Measurements from ENCODE around the gene ELF1. TPM values are rescaled to one million over a fixed set of nuclear protein-coding genes. Genes with fewer than 3 reads are reported as not detected.

ELF1 gene
- total and polyA plus RNA-seq, 2 of the 8 experiments (the other 6 are each of a cell fraction or from before 2014, with no cell fraction given) = 5.6 to 18.2 TPM

DNA sequence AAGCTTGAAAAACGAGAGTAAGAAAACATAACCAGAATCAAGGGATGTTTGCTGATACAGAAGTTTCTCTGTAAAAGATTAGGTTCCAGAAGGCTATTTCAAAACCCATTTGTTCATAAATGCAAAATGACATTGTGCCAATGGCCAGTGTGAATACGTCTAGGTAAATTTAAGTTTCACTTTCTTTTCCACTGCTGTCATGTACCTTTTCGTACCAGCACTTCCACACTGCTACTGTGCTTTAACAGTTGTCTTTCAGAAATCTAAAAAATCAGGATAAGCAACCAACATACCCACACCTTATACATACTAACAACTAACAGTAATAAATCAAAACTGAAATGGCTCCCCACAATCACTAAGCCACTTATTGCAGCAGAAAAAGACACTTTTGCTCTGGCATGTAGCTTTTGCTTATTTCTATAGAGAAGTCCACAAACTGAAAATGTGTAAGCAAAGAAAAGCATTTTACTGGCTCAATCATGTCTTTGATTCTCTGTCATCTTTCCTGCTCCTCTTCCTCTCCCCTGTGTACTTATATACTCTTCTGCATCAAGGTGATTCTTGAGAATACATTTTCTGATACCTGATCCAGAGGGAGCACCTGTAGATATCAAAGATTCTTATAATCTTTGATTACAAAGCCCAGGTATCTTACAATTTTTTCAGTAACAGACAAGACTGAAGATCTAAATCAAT lies 34.3 kb downstream of the ELF1 start:
- H2BK5ac ChIP-seq (ENCODE audit: low read depth, low read length) = no peak overlapping the region
- H3K23me2 ChIP-seq (ENCODE audit: low read depth, low read length) = no peaks in the 10 kb centered on the region
- no peak overlapping the region for H3K14ac ChIP-seq (ENCODE audit: insufficient read length)
- H3K27me3 ChIP-seq (replicated peaks in 1 of 4; ENCODE audit: control insufficient read depth in 3 of 4, extremely low read depth in 1 of 4, insufficient read depth in 3 of 4, low read length in 3 of 4) = no peaks in the 10 kb centered on the region
- no peaks in the 10 kb centered on the region for H3K79me2 ChIP-seq (ENCODE audit: control insufficient read depth in 1 of 2, insufficient read depth in 2 of 2, low read length in 2 of 2)
- H3K4me1 ChIP-seq (replicated peaks in 1 of 4; ENCODE audit: control insufficient read depth in 3 of 4, insufficient read depth in 4 of 4, low read length in 3 of 4) = no peaks in the 10 kb centered on the region
- H2BK20ac ChIP-seq (ENCODE audit: low read length) = no peak overlapping the region
- 81% methylated on average over 3 of the region's 3 CpGs; no CpG with 5 or more reads in 1 of the 2 experiments for WGBS, 2 experiments (ENCODE audit: extremely low coverage in 1 of 2, insufficient coverage in 1 of 2, insufficient read length in 1 of 2, insufficient replicate concordance in 2 of 2, low coverage in 1 of 2, low lambda C conversion rate in 2 of 2, missing lambda C conversion rate in 1 of 2)
- no peak overlapping the region for H4K91ac ChIP-seq (replicated peaks; ENCODE audit: insufficient read length, low read length)
- no peak overlapping the region for H4K5ac ChIP-seq (ENCODE audit: insufficient read length, low read depth, low read length)
- no peak overlapping the region for H2BK120ac ChIP-seq (replicated peaks; ENCODE audit: low read depth, low read length)
- H3K9me3 ChIP-seq (ENCODE audit: insufficient read depth in 2 of 2, low read depth in 1 of 2, low read length in 1 of 2) = no peaks in the 10 kb centered on the region
- no peak overlapping the region for H3K4me3 ChIP-seq (ENCODE audit: extremely low read depth in 1 of 4, insufficient read depth in 2 of 4, low read depth in 3 of 4, low read length in 4 of 4)
- H3K18ac ChIP-seq (ENCODE audit: extremely low read depth, low read length) = no peak overlapping the region
- no peak overlapping the region for H2BK12ac ChIP-seq (ENCODE audit: low read depth, low read length)
- no peak overlapping the region for H3K56ac ChIP-seq (replicated peaks; ENCODE audit: insufficient read length, low read depth, low read length)
- no peak overlapping the region for H2AFZ ChIP-seq (ENCODE audit: low read length)
- H2BK15ac ChIP-seq (ENCODE audit: low read length) = no peak overlapping the region
- H3K23ac ChIP-seq (ENCODE audit: insufficient read length) = no peak overlapping the region
- ChIA-PET POLR2A (ENCODE audit: partially characterized antibody) (interaction anchor here (1.2 kb wide), 1 partner anchor 56 kb away, joined by 3 read pairs; no protein-coding TSS in a partner anchor), CTCF (ENCODE audit: partially characterized antibody) (no interaction called here)
- FAIRE-seq (no peak), DNase-seq (ENCODE audit: low read depth in 1 of 2, low spot score in 2 of 2) (no peak)
- H2AK5ac ChIP-seq (ENCODE audit: low read depth, low read length) = no peak overlapping the region
- H3K4me2 ChIP-seq (ENCODE audit: insufficient read depth in 1 of 2, low read depth in 2 of 2, low read length in 2 of 2) = no peak overlapping the region
- H4K8ac ChIP-seq (ENCODE audit: extremely low read depth, insufficient read depth, low read length) = no peak overlapping the region
- H3K4ac ChIP-seq (replicated peaks; ENCODE audit: insufficient read length, low read depth, low read length) = no peak overlapping the region
- no peaks in the 10 kb centered on the region for H3K79me1 ChIP-seq (ENCODE audit: low read depth, low read length)
- H3K27ac ChIP-seq (ENCODE audit: low read depth, low read length) = no peak overlapping the region
- H4K20me1 ChIP-seq (replicated peaks in 1 of 2; ENCODE audit: control insufficient read depth in 1 of 2, insufficient read depth in 2 of 2, low read length in 2 of 2) = no peaks in the 10 kb centered on the region
- no peak overlapping the region for H3K9ac ChIP-seq (replicated peaks in 1 of 4; ENCODE audit: extremely low read depth in 1 of 4, low read depth in 3 of 4, low read length in 3 of 4)
- no peaks in the 10 kb centered on the region for H3K36me3 ChIP-seq (ENCODE audit: control insufficient read depth in 2 of 4, insufficient read depth in 4 of 4, low read length in 3 of 4)
- TF ChIP-seq SUZ12 (IDR thresholded peaks at IDR 0.05; ENCODE audit: low read length) (no peak), GABPA (IDR thresholded peaks at IDR 0.05; ENCODE audit: borderline replicate concordance, insufficient read depth, low read length) (no peak), RBBP5 (IDR thresholded peaks at IDR 0.05; ENCODE audit: borderline replicate concordance, low read depth, low read length) (no peak), CTBP2 (IDR thresholded peaks at IDR 0.05; ENCODE audit: borderline replicate concordance, insufficient read depth, insufficient read length, low read length) (no peak), FOSL1 (IDR thresholded peaks at IDR 0.05; ENCODE audit: insufficient read depth, low read depth, low read length) (no peak), TAF7 (optimal IDR thresholded peaks at IDR 0.05; ENCODE audit: borderline replicate concordance, low read depth, low read length) (no peak), JUND (IDR thresholded peaks at IDR 0.05; ENCODE audit: low read length) (no peak), SAP30 (IDR thresholded peaks at IDR 0.05; ENCODE audit: insufficient read depth, insufficient replicate concordance, low read length) (no peak), HDAC6 (IDR thresholded peaks at IDR 0.05; ENCODE audit: low read depth, low read length) (no peak), SRF (IDR thresholded peaks at IDR 0.05; ENCODE audit: low read depth, low read length) (no peak), RNF2 (IDR thresholded peaks at IDR 0.05; ENCODE audit: borderline replicate concordance, low read depth, low read length, missing control alignments, poor library complexity, severe bottlenecking) (no peak), EGR1 (IDR thresholded peaks at IDR 0.05; ENCODE audit: borderline replicate concordance, low read depth, low read length) (no peak), POLR2AphosphoS5 (IDR thresholded peaks at IDR 0.05; ENCODE audit: low read depth, low read length) (no peak)
